Loucy (cell line): ENCODE measurements around the gene CABP4.

Experiments used
- CTCF ChIP-seq: fragments of 200-600 bp; sonication (generic); conservative IDR thresholded peaks from 2 replicates; pipeline ENCODE4 v1.5.1; 2014; ENCODE audit warnings: mild to moderate bottlenecking, antibody characterized with exemption, low read length
- EZH2phosphoT487 ChIP-seq: fragments of 200-600 bp; IDR thresholded peaks from 2 replicates; pipeline ENCODE4 v1.6.1; 2018; ENCODE audit warnings: antibody characterized with exemption, mild to moderate bottlenecking, moderate library complexity, borderline replicate concordance

- no peak for TF ChIP-seq CTCF
- no peak for TF ChIP-seq EZH2phosphoT487
Observed at GRCh38 chr11:67449116-67449844, 5.9 kb upstream of the CABP4 start.
